Inferior parietal cortex (tissue), 1 donor: ENCODE measurements around the gene METTL4.

Source experiments
- DNase-seq: peaks from one replicate; pipeline ENCODE4 v3.0.0-alpha.2; 2016; ENCODE audit errors: extremely low spot score

The METTL4 gene

GRCh38 chr18:2515908-2516625, 55.2 kb downstream of the METTL4 start:
- DNase-seq, result no peak

GRCh38 chr18:2515171-2515787, 56.0 kb downstream of the METTL4 start:
- no peak for DNase-seq

- DNase-seq, result no peak
Observed at GRCh38 chr18:2513616-2514015, 57.7 kb downstream of the METTL4 start.

GRCh38 chr18:2512059-2512458, 59.2 kb downstream of the METTL4 start:
- DNase-seq, result no peak

- no peak for DNase-seq
Observed at GRCh38 chr18:2511451-2511850, 59.9 kb downstream of the METTL4 start.

GRCh38 chr18:2510416-2510815, 60.9 kb downstream of the METTL4 start:
- DNase-seq, result no peak

- DNase-seq, result no peak
Observed at GRCh38 chr18:2508678-2509077, 62.6 kb downstream of the METTL4 start.

GRCh38 chr18:2508155-2508554, 63.1 kb downstream of the METTL4 start:
- DNase-seq, result no peak

GRCh38 chr18:2504642-2505041, 66.7 kb downstream of the METTL4 start:
- DNase-seq, result no peak

GRCh38 chr18:2502880-2503279, 68.4 kb downstream of the METTL4 start:
- DNase-seq, result no peak

- DNase-seq, result no peak
Observed at GRCh38 chr18:2502394-2502793, 68.9 kb downstream of the METTL4 start.

- no peak for DNase-seq
Observed at GRCh38 chr18:2497797-2498196, 73.5 kb downstream of the METTL4 start.

GRCh38 chr18:2495381-2495780, 75.9 kb downstream of the METTL4 start:
- DNase-seq, result no peak

GRCh38 chr18:2494921-2495320, 76.4 kb downstream of the METTL4 start:
- DNase-seq, result no peak
